Measurements from ENCODE around the gene HMX3. TPM values are rescaled to one million over a fixed set of nuclear protein-coding genes. Genes with fewer than 3 reads are reported as not detected.

The HMX3 gene
- polyA plus RNA-seq (2012; ENCODE audit: insufficient read depth, insufficient read length) = 5.0 TPM

- DNase-seq (ENCODE audit: low read depth, low spot score) = peak; percentile 49
- H3K4me3 ChIP-seq (ENCODE audit: low read length) = peak within 1 kb of the TSS; percentile 68
Measured at GRCh38 chr10:123135415-123136141, at the start of gene HMX3. Gene HMX3, plus strand, starts transcription at chr10:123135970. Its CDS starts 81 bp downstream, at chr10:123136051.

DNA sequence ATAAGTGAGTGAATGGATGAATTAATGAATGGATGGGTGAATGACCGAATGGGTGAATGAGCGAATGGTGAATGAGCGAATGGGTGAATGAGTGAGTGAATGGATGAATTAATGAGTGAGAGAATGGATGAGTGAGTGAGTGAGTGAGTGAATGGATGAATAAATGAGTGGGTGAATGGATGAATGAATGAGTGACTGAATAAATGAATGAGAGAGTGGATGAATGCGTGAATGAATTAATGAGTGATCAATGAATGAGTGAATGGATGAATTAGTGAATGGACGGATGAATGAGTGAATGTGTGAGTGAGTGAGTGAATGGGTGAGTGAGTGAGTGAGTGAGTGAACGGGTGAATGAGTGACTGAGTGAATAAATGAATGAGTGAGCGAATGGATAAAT, 49.5 kb upstream of the HMX3 start:
- no peak for DNase-seq (ENCODE audit: low read depth, low spot score)
- no peak overlapping the region for H3K4me3 ChIP-seq (ENCODE audit: low read length)

DNA sequence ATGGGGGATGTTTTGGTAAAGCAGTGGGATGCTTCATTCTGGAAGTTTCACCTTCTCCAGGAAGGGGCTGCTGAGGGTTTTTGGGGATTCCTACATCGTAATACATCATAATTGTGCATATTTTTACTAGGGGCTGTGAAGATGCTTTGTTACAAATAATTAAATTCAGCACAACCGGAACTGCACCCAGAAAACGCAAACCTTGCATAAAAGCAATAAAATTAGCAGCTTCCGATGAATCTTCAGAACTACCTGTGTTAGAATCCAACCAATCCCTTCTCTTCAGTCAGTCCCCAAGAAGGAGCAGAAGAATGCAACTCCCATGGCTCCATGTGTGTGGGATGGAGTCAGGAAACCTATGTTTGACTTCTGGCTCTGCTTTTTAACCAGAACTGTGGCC, 48.4 kb upstream of the HMX3 start:
- no peak for DNase-seq (ENCODE audit: low read depth, low spot score)
- H3K4me3 ChIP-seq (ENCODE audit: low read length) = no peak overlapping the region

GRCh38 chr10:123087786-123088185, 48.0 kb upstream of the HMX3 start:
- DNase-seq (ENCODE audit: low read depth, low spot score) = no peak
- H3K4me3 ChIP-seq (ENCODE audit: low read length) = no peak overlapping the region

GRCh38 chr10:123092635-123093414, 42.9 kb upstream of the HMX3 start:
- no peak for DNase-seq (ENCODE audit: low read depth, low spot score)

GRCh38 chr10:123093489-123093888, 42.3 kb upstream of the HMX3 start:
- no peak overlapping the region for H3K4me3 ChIP-seq (ENCODE audit: low read length)
- no peak for DNase-seq (ENCODE audit: low read depth, low spot score)

More at GRCh38 chr10:123092635-123093414, 42.9 kb upstream of the HMX3 start:
- no peak overlapping the region for H3K4me3 ChIP-seq (ENCODE audit: low read length)

- no peak overlapping the region for H3K4me3 ChIP-seq (ENCODE audit: low read length)
- DNase-seq (ENCODE audit: low read depth, low spot score) = no peak
Measured at GRCh38 chr10:123096452-123096851, 39.3 kb upstream of the HMX3 start.

- H3K4me3 ChIP-seq (ENCODE audit: low read length) = no peak overlapping the region
- DNase-seq (ENCODE audit: low read depth, low spot score) = no peak
Measured at GRCh38 chr10:123097039-123097438, 38.7 kb upstream of the HMX3 start.

DNA sequence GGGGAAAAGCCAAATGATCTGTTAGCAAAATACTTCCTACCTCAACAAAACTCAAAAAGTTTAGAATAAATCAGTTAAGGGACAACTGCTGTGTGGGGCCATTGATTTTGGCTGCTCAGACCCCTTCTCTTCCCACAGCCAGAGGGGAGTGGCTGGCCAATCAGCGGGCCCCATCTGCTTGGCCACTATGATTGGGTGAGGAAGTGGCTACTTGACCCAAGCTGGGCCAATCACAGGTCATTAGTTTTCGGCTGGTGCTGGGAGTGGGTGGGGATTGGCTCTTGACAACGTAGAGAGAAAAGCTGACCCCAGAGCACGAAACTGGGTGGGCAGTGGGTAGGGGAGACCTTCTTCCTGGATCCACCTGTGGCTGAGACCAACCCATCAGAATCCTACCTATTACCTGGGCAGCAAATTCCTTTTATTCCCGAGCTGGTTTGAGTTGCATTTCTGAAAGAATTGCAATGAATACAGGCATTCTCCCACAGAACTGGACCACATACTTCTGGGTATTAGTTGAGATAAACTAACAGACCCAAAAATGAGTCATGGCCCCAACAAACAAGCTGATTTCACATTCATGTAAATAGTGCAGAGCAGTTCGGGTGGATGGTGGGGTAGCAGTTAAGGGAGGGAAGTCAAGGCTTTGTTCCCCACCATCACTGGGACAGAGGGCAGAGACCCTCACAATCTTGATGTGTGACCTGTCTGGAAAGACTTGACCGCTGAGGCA, 35.6 kb upstream of the HMX3 start:
- no peak for DNase-seq (ENCODE audit: low read depth, low spot score)
- H3K4me3 ChIP-seq (ENCODE audit: low read length) = no peak overlapping the region

DNA sequence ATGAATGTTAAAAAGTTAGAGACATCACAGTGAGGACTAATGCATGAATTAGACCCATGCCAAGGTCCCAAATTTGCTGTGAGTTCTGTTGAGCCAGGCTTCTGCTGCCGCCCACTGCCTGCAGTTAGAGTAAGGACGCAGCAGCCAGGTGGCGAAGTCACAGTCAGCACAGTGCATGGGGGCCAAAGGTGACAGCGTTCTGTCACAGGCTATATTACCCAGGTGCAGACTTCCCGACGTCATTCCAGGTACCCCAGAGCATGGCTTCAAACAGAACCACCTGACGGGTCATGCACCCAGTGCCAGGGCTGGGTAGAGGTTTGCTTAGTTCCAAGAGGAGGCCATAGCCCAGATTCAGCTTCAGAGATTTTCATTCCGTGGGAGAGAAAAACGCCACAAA, 33.9 kb upstream of the HMX3 start:
- no peak overlapping the region for H3K4me3 ChIP-seq (ENCODE audit: low read length)
- no peak for DNase-seq (ENCODE audit: low read depth, low spot score)

DNA sequence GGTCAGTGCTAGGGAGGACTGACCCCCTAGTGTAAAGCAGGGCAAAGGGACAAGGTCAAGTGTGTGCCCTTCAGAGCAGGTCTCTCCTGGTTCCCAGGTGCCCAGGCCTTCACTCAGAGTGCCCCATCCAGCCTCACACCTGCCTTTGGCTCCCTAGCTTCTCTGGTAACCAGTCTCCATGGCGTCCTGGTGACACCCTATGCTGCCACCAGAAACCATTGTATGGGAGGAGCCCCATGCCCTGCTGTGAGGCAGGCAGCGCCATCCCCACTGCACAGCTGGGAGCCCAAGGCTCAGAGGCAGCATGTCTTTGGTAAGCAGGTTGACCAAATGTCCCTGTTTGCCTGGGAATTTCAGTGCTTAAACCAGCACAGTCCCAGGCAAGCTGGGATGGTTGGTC, 33.1 kb upstream of the HMX3 start:
- no peak overlapping the region for H3K4me3 ChIP-seq (ENCODE audit: low read length)
- no peak for DNase-seq (ENCODE audit: low read depth, low spot score)

DNA sequence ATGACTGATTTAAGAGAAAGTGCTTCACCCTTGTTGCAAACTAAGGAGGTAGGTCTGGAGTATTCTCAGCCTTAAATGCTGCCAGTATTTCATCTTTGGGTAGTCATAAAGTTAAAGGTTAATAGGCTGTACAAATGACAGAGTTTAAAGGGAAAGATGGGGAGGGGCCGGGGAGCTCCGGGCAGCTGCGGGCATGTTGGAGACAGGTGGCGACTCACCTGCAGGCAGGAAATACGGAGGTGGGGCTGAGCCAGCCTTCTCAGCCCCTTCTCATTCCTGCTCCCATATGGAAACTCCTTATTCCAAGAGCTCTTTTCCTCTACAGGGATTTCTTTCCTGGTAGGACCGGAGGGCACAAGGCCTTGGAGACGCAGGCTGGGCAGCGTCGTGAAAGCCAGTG, 31.8 kb upstream of the HMX3 start:
- no peak overlapping the region for H3K4me3 ChIP-seq (ENCODE audit: low read length)
- no peak for DNase-seq (ENCODE audit: low read depth, low spot score)

DNA sequence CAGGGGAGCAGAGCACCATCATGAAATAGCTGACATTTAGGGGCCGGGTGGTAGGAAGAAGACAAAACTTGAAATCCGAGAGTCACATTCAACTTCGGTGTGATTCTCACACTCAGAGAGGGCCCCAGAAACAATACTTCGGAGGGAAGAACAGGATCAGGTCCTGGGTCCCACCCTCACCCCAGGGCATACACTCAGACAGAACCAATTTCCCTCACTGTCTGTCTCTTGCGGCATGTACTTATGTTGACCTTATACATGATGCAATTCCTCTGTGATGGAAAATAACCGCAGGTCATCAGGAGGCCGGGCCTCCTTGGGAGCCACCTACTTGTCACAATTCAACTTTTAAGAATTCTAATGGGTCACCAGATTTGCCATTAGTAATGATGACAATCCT, 26.3 kb upstream of the HMX3 start:
- H3K4me3 ChIP-seq (ENCODE audit: low read length) = no peak overlapping the region
- DNase-seq (ENCODE audit: low read depth, low spot score) = no peak

DNA sequence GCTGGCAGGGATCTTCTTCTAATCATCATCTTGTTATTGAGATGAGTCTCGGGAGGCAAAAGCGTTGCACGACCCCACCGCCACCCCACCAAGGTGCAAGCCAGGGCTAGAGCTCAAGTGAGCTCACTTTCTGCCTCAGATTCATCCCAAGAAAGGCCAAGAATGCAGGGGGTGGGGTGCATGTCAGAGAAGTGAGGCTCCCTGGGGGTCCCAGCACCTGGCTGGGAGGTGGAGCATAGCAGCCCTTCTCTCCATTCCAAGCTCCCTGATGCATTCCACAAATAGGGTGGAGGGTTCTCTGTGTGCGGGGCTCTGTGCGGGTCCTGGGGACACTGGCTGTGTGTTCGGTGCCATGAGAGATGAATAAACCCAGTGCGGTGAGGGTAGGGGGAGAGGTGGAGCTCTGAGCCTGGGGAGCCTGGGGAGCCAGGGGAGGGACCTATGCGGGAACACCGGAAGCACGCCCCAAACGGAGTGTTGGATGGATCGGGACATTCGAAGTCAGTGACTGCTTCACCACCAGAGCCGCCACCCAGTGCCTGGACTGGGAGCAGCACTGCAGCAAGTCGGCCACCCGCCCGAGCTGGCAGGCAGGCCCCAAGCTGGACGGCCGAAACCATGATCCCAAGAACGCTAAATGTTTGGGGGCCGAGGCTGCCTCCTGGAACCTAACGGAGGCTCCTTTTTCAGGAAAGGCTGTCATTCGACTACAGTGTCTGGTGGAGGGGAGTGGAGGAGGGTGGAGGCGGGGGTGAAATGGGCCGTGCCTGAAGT, 17.9 kb upstream of the HMX3 start:
- no peak for DNase-seq (ENCODE audit: low read depth, low spot score)
- H3K4me3 ChIP-seq (ENCODE audit: low read length) = no peak overlapping the region

DNA sequence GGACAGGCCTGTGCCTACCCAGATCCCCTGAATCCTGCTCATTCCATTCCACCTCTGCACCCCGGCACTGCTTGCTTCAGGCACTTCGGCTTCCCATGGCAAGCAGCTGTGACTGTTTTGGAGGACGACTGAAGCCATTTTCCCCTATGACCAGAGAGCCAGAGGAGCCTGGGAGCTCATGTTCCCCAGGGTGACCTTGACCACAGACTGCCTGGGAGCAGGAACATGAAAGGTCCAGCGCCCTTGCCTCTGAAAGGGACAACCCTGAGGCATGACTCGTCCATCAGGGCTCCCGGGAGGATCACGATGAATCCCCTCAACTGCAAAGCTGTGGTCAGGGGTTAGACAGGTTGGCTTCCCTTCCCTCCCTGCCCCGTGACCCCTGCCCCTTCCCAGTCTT, 16.7 kb upstream of the HMX3 start:
- DNase-seq (ENCODE audit: low read depth, low spot score) = no peak
- H3K4me3 ChIP-seq (ENCODE audit: low read length) = no peak overlapping the region

DNA sequence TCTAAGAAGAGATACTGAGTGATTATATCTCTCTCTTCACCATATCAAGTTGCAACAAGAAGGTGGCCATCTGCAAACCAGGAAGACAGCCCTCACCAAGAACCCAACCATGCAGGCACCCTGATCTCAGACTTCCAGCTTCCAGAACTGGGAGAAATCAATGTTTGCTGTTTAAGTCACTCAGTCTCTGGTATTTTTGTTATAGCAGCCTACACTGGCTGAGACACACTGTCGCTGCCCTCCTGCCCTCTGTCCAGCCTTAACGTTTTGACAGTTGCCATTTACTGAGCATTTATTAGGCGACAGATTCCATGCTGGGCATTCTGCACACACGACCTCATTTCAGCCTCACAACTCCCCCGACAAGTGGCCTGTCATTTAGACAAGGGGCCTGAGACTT, 9.5 kb upstream of the HMX3 start:
- no peak overlapping the region for H3K4me3 ChIP-seq (ENCODE audit: low read length)
- DNase-seq (ENCODE audit: low read depth, low spot score) = no peak

DNA sequence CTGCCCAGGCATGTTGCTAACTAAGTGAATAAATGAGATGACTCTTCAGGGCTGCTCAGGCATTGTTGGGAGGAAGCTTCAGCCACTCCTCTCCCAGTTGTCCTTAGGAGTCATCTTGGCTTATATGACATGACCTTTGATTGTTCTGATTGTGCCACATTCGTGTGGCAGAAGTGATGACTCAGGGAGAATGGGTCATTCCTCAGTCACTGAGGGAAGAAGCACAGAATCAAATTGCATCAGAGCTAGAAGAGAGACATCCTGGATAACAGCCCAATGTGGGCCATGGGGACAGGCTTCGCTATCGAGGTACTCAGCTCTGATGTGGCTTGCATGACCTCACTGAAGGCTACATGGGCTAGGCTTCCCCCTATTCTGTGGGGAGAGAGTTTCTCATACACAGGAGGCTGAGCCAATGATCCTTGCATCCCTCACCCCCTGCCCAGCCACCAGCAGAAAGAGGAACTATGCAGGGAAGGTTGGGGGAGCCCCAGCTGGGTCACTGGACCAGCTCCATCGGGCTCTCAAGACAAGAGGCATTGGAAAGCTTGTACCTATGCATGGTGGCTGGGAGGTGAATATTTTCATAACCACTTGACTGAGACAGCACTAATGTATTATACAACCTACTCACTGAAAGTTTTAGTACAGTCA, 6.0 kb upstream of the HMX3 start:
- H3K4me3 ChIP-seq (ENCODE audit: low read length) = no peak overlapping the region
- DNase-seq (ENCODE audit: low read depth, low spot score) = no peak

GRCh38 chr10:123132576-123133477, 2.9 kb upstream of the HMX3 start:
- peak; percentile 77 for DNase-seq (ENCODE audit: low read depth, low spot score)
- peak overlapping the region; percentile 44 for H3K4me3 ChIP-seq (ENCODE audit: low read length)

Measured in Jurkat, Clone E6-1 (cell line).